Measurements from ENCODE around the gene SMIM7.

DNA sequence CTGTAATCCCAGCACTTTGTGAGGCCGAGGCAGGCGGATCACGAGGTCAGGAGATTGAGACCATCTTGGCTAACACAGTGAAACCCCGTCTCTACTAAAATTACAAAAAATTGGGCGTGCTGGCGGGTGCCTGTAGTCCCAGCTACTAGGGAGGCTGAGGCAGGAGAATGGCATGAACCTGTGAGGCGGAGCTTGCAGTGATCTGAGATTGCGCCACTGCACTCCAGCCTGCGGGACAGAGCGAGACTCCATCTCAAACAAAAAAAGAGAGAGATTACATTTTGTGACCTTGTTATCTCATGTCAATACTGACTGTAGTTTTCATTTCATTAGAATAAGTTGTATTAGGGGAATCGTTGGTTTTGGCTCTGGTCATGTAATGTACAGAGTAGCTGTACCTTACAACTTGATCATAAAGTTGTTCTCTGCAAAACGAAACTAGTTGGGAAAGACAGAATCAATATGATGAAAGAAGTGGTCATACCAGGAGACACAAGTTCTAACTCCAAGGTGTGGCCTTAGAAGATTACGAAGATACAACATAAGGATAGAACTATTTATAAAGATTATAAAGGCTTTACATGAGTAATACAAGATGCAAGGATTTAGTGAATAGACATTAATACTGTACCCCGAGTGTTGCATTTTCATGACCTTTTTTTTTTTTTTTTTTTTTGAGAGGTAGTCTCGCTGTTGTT lies 16.3 kb upstream of the SMIM7 start:
- TF ChIP-seq TOE1 (CRISPR knock-in tag; IDR thresholded peaks at IDR 0.05) = no peak
- TF ChIP-seq, protein P1, sequence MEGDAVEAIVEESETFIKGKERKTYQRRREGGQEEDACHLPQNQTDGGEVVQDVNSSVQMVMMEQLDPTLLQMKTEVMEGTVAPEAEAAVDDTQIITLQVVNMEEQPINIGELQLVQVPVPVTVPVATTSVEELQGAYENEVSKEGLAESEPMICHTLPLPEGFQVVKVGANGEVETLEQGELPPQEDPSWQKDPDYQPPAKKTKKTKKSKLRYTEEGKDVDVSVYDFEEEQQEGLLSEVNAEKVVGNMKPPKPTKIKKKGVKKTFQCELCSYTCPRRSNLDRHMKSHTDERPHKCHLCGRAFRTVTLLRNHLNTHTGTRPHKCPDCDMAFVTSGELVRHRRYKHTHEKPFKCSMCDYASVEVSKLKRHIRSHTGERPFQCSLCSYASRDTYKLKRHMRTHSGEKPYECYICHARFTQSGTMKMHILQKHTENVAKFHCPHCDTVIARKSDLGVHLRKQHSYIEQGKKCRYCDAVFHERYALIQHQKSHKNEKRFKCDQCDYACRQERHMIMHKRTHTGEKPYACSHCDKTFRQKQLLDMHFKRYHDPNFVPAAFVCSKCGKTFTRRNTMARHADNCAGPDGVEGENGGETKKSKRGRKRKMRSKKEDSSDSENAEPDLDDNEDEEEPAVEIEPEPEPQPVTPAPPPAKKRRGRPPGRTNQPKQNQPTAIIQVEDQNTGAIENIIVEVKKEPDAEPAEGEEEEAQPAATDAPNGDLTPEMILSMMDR (CRISPR knock-in tag; IDR thresholded peaks at IDR 0.05) = no peak
- TF ChIP-seq ZNF3 (CRISPR knock-in tag; IDR thresholded peaks at IDR 0.05) = no peak
- TF ChIP-seq SMARCC2 (IDR thresholded peaks at IDR 0.05) = no peak
- TF ChIP-seq CBFB (CRISPR knock-in tag; IDR thresholded peaks at IDR 0.05) = no peak
- TF ChIP-seq, protein P2, sequence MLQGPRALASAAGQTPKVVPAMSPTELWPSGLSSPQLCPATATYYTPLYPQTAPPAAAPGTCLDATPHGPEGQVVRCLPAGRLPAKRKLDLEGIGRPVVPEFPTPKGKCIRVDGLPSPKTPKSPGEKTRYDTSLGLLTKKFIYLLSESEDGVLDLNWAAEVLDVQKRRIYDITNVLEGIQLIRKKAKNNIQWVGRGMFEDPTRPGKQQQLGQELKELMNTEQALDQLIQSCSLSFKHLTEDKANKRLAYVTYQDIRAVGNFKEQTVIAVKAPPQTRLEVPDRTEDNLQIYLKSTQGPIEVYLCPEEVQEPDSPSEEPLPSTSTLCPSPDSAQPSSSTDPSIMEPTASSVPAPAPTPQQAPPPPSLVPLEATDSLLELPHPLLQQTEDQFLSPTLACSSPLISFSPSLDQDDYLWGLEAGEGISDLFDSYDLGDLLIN (CRISPR knock-in tag; IDR thresholded peaks at IDR 0.05; ENCODE audit: borderline replicate concordance) = no peak
- no peak for TF ChIP-seq ZNF350 (CRISPR knock-in tag; IDR thresholded peaks at IDR 0.05; ENCODE audit: borderline replicate concordance, low read depth)
- TF ChIP-seq SRSF9 (IDR thresholded peaks at IDR 0.05; ENCODE audit: borderline replicate concordance, insufficient read depth, low read depth, low read length, poor library complexity, severe bottlenecking) = no peak
- TF ChIP-seq, protein P3, sequence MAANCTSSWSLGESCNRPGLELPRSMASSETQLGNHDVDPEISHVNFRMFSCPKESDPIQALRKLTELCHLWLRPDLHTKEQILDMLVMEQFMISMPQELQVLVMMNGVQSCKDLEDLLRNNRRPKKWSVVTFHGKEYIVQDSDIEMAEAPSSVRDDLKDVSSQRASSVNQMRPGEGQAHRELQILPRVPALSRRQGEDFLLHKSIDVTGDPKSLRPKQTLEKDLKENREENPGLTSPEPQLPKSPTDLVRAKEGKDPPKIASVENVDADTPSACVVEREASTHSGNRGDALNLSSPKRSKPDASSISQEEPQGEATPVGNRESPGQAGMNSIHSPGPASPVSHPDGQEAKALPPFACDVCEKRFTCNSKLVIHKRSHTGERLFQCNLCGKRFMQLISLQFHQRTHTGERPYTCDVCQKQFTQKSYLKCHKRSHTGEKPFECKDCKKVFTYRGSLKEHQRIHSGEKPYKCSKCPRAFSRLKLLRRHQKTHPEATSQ (CRISPR knock-in tag; IDR thresholded peaks at IDR 0.05; ENCODE audit: borderline replicate concordance) = no peak
